HG03060 (cell line): ENCODE measurements around the gene SEMA4C.

ENCODE experiments used
- ATAC-seq: cut with Tn5 transposase; IDR thresholded peaks from one replicate; pipeline ENCODE4 v1.9.1; 2021; ENCODE audit warnings: low read depth, moderate number of reproducible peaks; ENCODE audit not compliant: unreplicated experiment

SEMA4C gene

GRCh38 chr2:96883306-96883705 is 13.4 kb upstream of the SEMA4C start:
- ATAC-seq, result no peak

DNA sequence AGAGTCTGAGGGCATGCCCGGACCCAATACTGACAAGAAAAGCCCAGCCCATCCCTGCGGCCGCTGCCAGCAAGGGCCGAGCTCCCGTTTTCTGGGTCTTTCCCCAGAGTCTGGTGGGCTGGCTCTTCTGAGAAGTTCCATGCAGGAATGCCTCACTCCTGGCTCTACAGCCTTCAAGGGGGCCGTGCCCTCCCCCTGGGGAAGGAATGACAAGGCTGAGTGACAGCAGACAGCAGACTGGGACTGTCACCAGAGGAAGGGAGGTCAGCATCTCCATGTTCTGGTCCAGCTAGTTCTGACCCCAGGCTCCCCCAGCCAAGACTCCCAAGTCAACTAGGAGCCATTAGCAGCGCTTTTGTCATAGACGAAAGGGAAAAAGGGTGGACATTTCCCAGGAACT is 13.0 kb upstream of the SEMA4C start:
- ATAC-seq, result no peak

- no peak for ATAC-seq
Observed at GRCh38 chr2:96882230-96882629, 12.3 kb upstream of the SEMA4C start.

DNA sequence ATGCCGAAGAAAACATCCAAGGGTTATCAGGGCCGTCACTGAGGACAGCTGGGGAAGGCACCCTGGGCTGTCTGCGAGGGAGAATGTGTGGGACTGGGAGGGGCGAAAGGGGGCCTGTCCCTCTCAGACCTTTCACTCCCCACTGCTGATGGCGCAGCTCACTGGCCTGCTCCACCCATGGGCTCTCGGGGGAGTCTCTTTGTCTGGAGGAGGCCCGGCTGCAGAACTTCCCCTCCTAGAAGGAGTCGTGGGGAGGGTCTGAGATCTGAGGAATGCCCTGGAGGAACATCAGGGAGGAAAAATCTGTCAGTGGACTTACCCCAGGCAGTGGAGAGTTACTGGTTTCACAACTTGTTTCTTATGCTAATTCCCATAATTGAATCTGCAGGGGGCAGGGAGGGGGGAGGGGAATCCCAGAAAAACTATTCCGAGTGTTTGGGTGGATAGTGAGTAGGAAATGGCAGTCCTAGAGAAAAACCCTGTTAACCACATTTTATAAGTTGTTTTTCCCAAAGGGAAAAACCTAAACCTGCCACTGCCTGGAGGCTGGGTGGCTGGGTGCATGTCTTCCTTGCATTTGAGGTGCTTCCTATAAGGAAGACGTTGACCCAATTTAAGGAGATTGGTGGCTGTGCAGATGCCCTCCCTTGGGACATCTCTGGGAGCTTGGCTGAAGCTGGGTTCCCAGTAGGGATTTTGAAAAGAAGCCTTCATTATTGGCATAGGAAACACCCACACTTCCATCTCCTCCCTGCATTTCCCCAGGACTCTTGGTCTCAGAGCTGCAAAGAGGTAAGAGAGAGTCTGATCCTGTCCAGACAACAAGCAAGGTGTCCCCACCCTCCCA is 11.7 kb upstream of the SEMA4C start:
- no peak for ATAC-seq

DNA sequence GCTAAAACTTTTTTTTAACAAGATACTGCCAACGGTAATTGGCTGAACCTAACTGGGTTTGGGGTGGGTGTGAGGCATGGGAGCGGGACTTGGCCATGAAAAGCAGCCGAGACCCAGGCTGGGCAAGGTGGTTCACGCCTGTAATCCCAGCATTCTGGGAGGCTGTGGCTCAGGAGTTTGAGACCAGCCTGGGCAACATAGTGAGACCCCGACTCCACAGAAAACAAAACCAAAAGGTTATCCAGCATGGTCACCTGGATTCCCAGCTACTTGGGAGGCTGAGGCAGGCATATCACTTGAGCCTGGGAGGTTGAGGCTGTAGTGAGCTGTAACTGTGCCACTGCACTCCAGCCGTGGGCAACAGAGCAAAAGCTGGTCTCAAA is 11.0 kb upstream of the SEMA4C start:
- ATAC-seq, result no peak

DNA sequence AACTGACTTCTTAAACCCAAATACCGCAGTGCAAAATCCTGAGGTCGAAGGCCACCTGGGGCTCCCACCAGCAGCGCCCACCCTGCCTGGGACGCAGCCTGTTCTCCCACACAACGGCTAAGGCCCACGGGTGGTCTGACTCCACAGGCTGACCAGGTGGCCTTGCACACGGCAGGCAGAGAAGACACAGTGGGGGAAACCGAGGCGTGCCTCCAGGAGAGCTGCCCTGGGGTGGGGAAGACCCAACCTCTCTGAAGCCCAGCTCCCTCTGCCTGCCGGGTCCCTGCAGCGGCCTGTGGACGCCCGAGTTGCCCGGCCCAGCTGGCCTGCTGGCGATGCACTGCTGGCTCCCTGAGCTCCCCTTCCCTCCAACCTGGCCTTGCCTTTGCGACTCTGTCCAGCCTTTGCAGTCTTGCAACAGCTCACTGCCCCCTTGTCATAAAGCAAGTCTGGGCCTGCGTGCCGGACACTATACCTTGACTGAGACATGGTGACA is 9.7 kb upstream of the SEMA4C start:
- ATAC-seq, result no peak

GRCh38 chr2:96878796-96879544 is 9.1 kb upstream of the SEMA4C start:
- no peak for ATAC-seq

GRCh38 chr2:96878171-96878570 is 8.3 kb upstream of the SEMA4C start:
- ATAC-seq, result no peak

DNA sequence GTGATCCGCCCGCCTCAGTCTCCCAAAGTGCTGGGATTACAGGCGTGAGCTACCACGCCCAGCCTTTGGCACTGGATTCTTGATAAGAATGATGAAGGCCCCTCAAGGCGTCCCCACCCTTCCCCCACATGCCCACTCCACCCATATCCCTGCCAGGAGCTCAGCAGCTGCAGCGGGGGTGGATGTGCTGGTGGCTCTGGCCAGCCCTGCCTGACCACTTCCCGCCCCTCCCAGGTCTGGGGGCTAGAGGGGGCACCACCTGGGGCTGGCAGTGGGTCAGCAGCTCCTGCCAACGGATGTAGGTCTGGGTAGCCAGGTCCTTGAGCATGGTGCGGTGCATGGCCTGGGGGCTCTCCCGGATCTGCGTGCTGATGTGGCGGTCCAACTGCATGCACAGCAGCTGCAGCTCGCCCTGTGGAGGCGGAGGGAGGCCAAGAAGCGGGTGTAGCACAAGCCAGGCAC is 7.8 kb upstream of the SEMA4C start:
- ATAC-seq, result no peak

DNA sequence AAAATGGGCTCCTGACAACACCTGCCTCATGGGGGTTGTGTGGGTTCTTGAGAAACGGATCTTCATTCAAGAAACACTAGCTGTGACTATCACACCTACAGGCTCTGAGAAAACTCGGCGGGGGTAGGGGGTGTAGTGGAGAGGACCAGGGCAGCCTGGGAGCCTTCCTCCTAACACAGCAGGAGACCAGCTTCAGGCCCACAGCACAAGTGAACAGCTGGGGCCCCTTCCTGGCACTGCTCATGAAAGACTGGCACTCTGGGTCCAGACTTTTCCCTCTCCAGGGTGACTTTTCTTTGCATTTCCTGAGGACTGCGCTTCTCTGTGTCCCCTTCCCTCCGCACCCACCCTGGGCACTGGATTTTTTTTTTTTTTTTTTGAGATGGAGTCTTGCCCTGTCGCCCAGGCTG is 7.2 kb upstream of the SEMA4C start:
- ATAC-seq, result no peak

- no peak for ATAC-seq
Observed at GRCh38 chr2:96876269-96877041, 6.6 kb upstream of the SEMA4C start.

DNA sequence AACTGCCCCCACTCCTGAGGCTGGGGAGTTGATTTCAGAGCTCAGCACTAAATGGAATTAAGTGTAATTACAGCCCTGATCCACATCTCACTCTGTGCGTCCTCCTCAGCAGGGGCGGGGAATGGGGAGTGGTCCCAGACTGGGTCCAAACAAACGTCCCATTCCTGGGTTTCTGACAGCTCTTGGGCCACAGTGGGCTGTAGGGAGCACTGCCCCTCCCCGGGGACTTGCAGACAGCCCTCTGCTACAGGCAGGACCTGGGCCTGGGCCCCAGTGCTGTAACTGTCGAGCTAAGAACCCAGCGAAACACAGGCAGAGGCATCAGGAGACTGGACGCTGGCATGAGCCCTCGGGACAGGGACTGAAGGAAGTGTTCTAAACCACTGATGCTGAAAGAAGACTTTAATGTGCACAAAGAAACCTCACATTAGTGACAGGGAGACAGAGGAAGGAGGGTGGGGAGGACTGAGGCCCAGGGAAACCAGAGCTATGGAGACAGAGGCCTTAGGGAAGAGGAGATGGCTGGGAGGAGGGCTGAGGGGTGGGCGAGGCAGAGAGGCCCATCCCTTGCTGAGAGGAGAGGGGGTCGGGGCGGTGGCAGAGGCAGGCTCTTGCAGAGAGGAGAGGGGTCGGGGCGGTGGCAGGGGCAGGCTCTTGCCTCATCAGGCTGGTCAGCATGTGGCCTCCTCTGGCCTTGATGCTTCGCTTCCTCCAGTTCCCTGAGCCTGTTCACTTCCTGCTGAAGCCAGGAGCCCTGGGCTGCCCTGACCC is 5.8 kb upstream of the SEMA4C start:
- ATAC-seq, result no peak

- peak; percentile 63 for ATAC-seq
Observed at GRCh38 chr2:96874198-96874831, 4.4 kb upstream of the SEMA4C start.

- ATAC-seq, result no peak
Observed at GRCh38 chr2:96873651-96874096, 3.8 kb upstream of the SEMA4C start.

- ATAC-seq, result no peak
Observed at GRCh38 chr2:96872591-96873349, 2.9 kb upstream of the SEMA4C start.

- no peak for ATAC-seq
Observed at GRCh38 chr2:96870626-96871255, 861 bp upstream of the SEMA4C start.

GRCh38 chr2:96869281-96869821 is 529 bp downstream of the SEMA4C start:
- no peak for ATAC-seq
